ENCODE data around the gene CGB3.

Gene CGB3

DNA sequence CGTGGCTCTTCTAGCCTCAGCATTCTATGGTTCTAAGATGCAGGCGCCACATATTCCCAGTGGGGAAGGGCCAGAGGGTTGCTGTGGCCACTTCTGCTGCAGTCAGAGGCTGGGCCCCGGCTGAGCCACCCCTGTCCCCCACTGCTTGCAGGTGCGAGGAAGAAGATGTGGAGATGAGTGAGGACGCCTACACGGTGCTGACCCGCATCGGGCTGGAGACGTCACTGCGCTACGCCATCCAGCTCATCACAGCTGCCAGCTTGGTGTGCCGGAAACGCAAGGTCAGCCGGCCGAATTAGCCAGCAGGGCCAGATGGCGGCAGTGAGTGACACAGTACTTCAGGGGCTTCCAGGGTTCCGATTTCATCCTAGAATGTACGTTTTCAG is 9.3 kb downstream of the CGB3 start:
- no peak for DNase-seq

DNA sequence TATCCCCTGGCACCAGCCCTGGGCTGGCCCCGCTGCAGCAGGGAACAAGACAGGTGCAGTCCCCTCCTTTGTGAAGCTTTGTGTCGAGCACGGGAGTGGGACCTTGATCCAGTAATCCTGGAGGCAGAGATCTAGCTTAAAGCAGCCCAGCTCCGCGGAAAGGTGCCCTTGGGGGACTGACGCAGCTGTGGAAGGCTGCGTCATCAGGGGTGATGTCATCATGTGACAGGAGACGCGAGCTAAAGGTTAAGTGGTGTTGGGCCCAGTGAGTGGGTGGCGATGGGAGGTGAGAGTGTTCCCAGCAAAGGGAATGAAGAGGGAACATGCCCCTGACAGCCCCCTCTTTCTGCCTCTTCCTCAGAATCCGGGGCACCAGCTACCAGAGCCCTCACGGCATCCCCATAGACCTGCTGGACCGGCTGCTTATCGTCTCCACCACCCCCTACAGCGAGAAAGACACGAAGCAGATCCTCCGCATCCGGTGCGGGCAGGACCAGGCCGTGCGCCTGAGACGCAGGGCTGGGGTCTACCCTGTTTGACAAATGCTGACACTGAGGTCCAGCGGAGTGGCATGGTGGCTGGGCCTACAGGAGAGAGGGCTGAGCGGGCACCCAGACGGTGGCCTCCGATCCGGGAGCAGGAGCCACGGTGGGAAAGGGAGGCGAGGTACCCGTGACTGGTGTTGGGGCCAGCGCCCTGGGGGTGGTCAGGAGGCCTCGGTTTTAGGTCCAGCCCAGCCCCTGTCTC is 9.8 kb downstream of the CGB3 start:
- DNase-seq = no peak

DNA sequence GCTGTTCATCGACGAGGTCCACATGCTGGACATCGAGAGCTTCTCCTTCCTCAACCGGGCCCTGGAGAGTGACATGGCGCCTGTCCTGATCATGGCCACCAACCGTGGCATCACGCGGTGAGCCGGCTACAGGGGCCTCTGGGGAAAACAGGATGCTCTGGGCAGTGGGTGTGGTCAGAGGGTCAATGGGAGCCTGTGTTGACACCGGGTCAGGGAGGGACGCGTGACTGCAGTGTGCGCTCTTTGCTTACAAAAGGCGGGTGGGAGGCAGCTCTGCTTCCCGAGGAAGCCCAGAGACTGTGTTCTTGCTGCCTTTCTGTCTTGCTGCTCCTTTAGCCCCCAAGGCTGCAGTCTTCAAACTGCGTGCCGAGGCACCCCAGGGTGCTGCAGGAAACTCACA is 12.9 kb downstream of the CGB3 start:
- no peak for DNase-seq

DNA sequence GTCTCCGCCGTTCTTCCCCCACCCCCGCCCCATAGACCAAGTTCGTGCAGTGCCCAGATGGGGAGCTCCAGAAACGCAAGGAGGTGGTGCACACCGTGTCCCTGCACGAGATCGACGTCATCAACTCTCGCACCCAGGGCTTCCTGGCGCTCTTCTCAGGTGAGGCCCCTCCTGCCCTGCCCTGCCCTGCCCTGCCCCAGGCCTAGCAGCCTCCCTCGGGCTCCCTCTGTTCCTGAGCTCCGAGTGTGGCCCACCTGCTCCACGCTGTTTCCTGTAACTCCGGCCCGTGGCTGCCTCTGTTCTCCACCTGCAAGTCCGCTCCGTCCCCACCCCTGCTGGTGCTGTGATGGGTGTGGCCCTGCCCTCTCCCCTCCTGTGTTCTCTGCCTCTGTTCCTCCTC is 13.7 kb downstream of the CGB3 start:
- no peak for DNase-seq

DNA sequence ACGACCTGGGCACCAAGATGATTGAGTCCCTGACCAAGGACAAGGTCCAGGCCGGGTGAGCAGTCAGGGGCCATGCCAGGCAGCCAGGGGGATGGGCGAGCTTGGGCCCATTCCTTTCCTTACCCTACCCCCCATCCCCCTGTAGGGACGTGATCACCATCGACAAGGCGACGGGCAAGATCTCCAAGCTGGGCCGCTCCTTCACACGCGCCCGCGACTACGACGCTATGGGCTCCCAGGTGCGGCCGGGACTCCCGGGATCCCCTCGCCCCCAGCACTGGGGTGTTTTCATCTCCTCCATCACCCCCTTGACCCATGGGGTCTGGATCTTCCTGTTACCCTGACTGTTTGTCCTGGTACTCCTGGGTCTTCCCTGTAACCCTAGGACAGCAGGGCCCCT is 14.3 kb downstream of the CGB3 start:
- no peak for DNase-seq

DNA sequence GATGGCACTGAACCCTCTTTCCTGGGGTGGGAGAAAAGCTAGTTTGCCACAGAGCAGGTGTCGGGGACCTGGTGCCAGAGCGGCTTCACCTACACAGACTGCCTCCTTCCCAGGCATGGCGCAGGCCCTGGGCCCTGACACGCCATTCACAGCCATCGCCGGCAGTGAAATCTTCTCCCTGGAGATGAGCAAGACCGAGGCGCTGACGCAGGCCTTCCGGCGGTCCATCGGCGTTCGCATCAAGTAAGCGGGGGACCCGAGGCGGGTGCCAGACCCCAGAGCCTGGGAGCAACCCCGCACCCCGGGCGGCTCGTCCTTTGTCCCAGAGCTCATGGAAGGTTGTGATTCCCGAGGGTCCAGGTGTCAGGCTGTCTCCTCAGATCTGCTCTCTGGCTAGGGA is 17.2 kb downstream of the CGB3 start:
- no peak for DNase-seq

DNA sequence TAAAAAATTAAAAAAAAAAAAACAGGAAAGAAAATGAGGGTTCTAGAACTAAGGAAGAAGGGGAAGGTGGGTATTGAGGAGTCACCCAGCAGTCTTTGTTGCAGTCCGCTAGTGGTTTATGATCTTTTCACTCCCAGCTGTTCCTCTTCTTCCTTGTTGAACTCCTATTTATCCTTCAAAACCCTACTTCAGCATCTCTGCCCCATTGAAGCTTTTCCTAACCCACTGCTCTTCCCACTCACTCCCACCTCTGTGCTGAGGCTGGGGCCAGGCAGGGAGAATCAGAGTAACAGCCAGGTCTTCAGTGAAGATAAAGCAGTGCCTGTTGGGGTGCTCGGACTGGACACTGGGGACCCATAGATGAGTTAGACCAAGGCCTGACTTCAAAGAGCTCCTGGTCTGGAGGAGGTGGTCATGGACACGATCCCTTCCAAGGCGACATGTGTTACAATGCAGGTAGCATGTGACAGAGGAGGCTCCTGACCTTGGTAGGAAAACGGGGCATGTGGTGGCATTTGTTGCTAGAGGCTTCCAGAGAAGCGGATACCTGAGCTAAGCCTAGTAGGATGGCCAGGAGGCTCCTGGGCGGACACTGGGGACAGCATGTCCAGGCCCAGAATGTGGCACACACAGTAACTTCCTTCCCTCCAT is 19.0 kb downstream of the CGB3 start:
- DNase-seq = no peak

DNA sequence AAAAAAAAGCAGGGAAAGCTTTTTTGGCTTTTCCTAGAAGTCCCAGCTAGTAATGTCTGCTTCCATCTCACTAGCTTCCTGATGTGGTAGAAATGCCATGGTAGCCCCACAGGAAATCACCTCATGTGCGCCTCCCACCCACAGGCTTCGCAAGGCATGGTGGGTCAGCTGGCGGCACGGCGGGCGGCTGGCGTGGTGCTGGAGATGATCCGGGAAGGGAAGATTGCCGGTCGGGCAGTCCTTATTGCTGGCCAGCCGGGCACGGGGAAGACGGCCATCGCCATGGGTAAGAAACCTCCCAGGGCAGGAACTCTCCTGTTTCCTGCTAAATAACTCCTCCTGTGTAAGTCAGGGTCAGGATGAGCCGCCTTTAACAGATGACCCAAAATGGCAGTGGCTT is 20.0 kb downstream of the CGB3 start:
- DNase-seq = no peak

DNA sequence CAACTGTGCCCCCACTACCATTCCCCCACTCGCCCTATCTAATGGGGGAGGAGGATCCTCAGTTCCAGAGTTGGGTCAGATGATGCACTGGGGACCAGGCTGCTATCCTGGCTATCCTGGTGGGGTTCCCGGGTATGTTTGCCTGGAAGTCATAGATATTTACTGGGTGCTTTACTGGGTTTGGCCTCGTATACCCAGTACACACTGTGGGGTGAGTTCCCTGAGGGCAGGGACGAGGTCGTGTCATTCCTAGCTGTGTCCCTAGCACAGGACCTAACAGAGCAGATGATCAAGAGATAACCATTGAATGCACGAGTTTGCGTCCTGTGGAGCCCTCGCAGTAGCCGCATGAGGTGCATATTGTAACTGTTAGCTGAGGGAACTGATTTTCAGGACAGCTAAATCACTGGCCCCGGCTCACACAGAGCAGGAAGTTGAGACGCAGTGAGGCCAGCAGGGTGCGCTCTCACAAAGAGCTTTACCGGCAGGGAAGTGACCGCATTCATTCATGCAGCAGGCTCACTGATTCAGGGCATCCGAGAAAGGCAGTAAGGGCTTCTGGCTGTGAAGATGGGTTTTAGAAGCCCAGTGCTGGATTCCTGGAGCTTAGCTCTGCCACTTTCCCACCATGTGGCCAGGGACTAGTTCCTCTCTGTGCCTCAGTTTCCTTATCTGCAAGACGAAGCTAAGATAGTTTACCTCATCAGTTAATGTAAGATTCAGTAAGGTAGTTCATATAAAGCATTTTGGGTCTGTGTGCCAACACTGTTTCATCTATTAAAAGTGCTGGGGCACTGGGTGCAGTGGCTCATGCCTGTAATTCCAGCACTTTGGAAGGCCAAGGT is 24.4 kb downstream of the CGB3 start:
- peak; percentile 79 for DNase-seq

DNA sequence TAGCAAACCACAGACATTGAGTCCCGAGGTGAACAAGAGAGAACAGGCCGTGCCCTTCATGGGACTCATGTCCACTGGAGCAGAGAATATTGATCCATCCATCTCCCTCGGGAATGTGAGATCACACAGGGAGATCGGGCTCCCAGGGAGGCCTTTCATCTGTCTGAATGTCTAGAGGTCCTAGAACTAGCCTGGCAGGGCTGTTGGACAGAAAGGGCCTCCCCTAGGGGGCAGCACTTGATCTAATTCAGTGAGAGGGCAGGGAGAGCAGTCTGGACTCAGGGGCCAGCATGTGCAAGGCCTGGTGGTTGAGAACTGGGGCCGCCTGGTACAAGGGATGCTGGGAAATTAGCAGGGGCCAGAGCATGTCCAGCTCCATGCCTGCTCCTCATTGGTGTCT is 26.2 kb downstream of the CGB3 start:
- DNase-seq = peak; percentile 81

DNA sequence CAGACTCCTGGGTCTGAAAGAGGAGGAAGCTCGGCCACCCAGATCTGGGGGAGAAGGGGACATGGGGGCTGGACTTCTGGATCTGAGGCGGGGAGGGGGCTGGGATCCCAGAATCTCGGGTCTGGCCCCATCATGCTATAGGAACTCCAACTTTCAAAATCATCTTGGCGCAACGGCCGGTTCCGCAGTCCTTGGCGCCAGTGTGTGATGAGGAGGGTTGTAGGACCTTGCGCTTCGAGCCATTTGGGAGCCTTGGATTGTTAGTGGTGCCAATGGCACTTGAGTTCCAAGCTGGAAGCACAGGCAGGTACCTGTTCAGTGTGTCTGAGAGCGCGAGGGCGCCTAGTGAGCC is 30.1 kb downstream of the CGB3 start:
- DNase-seq = no peak

DNA sequence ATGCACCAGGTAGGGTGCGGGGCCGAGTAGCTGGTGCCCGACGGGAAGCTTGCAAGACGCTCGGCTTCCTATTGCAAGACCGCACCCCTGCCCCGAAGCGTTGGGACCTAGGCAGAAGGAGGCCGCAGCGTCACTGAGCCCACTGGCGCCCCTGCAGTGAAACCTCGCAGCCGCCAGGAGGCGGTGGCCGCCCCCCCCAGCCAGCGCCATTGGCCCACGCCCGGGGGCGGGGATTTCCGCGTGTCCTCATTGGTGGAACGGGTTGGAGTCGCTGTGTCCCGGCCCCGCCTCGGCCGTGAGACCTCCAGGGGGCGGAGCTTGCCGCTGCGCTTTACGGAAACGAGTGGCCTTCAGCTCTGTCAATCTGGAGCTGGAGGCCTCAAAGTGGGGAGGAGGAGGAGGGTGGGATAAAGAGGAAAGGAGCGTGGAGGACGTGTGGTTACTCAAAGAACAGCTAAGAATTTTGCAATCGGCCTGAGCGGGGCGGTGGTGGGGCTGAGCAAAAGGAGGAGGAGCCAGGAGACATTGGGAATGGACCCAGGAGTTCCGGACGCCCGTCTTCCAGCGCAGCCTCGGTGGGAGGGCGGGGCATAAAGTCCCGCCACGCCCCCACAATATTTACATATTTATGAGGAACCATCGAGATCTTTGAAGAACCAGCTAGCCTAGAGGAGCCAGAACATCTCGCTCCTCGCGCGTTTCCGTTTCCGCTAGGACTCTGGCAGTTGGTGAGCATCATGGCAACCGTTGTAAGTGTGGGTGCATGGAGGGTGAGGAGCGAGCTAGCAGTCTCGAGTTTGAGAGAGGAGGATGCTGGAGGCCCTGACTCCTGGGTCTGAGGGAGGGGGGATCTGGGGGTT is 30.7 kb downstream of the CGB3 start, which contains the start of the genes GYS1 and RUVBL2:
Gene GYS1 (minus strand): TSS at position 135 of the 860 bp plus-strand sequence. CDS start 197 bp downstream, outside the sequence.
Gene RUVBL2 (plus strand): TSS at position 713 of the 860 bp plus-strand sequence. CDS start 25 bp downstream, at position 738.
- DNase-seq = peak; percentile 99

DNA sequence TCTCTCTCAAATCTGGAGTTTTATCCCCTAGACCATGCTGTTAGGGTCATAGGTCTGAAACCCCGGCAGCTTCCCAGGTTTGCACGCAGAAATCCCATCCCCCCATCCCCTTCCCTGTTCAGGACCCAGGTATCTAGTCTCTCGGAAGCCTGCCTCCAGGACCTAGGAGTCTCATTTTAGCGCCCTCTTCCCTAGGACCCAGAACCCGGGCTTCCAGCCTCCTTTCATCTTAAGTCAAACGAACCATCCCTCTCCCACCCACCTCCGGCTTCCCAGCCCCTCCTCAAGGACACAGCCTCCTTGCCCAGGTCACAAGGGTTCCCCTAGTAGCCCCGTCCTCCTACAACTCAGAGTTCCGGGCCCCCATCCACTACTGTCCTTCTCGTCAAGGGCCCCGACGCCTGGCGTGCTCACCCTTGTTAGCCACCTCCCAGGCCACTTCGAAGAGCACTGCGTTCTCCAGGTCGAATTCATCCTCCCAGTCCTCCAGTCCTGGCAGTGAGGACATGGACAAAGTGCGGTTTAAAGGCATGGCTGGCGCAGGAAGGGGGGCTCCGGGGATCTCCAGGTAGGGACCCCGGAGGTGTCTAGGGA is 31.5 kb downstream of the CGB3 start:
- peak; percentile 43 for DNase-seq

DNA sequence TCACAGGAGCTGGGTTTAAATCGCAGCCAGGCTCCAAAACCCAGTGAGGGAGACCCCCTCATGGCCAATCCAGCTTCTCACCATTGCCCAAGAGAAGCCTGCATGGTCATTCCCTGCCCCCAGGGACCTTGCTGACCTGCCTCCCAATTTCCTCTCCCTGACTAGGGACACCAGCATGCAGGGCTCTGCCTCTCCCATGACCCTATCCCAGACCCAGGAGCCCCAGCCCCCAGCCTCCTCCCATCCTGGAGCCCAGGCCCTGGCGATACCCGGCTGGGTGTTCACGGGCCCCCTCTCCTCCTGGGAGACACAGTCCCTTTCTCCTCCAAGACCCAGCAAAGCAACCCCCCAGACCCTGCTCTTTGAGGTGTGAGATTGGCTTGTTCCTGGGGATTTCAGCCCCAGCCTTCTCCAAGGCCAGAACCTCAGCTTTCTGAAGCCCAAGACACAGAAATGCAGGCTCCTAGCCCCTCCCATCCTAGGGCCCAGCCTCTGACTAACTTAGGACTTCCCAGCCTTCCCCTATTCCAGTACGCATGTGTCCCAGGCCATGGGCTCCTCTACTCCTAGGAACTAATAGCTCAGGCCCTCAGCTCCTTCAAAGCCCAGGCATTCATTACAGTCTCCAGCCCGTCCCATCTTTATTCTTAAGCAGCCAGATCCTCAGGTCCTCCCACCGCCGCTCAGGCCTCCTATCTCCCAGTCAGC is 32.1 kb downstream of the CGB3 start:
- no peak for DNase-seq

DNA sequence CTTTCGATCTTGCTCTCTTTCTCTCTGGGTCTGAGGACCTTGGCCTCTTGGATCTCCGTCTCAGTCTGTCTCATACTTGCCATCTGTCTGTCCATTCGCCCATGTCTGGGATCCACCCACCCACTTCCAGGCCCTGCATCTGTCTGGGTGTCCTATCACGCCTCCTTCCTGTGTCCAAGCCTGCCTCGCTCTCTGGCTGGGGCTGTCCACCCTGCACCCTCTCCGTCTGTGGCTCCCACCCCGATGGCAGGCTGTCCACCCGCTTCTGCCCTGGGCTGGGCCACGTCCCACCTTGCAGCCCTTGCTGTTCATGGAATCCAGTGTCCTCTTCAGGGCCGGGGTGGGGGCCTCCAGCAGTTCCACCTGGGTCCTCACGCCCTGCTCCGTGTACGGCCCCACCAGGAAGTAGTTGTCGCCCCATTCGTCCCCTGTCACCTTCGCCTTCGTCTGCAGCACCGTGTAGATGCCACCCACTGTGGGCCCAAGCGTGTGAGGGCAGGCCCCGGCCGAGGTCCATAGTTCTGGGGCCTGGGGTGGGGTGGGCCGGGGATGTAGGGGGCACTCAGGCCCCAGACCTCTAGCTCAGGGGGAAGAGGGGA is 33.0 kb downstream of the CGB3 start:
- DNase-seq = no peak

DNA sequence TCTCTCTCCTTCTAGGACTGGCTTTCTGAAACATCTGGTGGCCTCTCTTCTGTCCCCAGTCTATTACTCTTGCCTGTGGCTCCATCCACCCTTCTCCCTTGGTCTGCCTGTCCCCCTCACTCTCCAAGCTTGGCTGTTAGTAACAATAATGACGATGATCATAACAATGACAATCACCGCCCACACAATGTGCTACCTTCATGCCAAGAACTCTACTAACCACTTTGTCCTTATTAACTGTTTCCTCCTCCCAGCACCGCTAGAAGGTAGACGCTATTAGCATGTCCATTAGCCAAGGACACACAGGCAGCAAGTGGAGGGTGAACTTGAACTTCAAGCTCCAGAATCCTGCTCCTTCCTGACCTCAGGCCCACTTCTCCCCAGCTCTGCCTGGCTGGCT is 33.7 kb downstream of the CGB3 start:
- DNase-seq = no peak

DNA sequence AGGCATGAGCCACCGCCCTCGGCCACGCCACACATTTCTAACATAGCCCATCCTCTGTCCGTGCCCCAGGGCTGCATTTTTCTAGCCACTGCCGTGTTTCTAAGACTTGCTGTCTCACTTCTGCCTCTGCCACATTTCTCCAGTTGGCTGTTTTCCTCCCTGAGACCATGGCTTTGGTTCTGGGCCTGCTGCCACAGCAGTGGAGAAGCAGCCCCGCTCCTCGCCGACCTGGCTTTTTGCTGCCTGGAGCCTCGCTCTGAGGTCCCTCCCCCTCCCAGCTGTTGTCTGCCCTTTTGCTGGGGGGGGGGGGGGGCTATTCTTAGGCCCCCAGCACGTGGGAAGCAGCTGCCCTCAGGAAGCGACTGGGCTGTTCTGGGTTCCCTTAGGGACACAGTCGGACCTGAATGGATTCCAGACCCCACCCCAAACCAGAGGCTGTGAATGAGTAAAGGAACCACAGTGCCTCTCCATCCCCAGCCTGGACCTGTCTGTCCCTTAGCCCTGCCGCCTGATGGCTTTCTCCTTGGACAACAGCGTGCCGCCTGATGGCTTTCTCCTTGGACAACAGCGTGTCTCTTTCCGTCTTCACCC is 34.3 kb downstream of the CGB3 start:
- no peak for DNase-seq

DNA sequence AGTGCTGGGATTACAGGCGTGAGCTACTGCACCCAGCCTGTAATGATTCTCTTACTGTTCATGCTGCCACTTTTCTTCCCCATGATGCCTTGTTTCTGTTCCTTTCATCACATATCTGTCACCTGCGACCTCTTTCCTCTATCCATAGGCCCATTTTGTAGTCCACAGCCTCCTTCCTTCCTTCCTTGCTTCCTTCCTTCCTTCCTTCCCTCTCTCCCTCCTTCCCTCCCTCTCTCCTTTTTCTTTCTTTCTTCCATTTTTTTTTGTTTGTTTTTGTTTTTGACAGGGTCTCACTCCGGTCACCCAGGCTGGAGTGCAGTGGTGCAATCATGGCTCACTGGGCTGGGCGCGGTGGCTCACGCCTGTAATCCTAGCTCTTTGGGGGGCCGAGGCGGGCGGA is 35.3 kb downstream of the CGB3 start:
- no peak for DNase-seq

DNA sequence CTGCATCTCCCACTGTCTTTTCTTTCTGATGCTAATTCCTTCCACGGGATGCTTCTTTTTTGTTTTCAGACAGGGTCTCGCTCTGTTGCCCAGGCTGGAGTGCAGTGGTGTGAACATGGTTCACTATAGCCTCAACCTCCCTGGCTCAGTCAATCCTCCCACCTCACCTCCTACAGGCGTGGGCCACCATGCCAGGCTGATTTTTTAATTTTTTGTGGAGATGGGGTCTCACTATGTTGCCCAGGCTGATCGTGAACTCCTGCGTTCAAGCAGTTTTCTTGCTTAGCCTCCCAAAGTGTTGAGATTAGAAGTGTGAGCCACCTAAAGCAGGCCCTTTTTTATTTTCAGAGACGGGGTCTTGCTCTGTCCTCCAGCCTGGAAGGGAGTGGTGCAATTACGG is 35.8 kb downstream of the CGB3 start:
- no peak for DNase-seq

DNA sequence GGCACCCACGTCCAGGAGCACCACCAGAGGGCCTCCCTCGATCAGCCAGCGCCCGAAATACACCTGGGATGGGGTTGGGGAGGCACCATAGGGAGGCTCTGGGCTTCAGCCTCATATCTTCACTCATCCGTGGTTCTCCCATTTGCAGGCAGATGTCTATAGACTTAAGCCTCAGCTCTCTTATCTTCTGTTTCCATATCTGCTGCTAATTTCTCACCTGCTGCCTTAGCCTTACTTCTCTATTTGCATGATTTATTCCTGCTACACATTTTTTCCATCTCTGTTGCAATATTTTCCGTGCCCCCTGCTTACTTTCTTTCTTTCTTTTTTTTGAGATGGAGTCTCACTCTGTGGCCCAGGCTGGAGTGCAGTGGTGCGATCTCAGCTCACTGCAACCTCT is 36.8 kb downstream of the CGB3 start:
- DNase-seq = no peak

DNA sequence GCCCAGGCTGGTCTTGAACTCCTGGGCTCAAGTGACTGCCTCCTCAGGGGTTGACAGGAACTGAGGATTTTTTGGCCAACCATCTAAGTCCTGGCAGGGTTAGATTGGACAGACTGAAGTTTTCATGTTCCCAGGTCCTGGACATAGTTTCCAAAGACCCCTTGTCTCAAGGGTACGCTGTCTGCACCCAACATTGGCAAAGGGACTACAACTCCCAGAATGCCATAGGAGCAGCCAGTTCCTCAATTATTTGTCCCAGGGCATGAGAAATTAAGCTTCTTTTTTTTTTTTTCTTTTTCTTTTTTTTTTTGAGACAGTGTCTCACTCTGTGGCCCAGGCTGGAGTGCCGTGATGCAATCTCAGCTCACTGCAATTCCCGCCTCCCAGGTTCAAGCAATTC is 37.9 kb downstream of the CGB3 start:
- DNase-seq = no peak

Data from stimulated activated CD8-positive, alpha-beta memory T cell treated with anti-CD3 and anti-CD28 coated beads, Interleukin-4, amount 100 ng/mL, for 48 hours (primary cell).